ENCODE results near the gene SIRT5. TPM values are rescaled to one million over a fixed set of nuclear protein-coding genes. Genes with fewer than 3 reads are reported as not detected.

SIRT5 gene
- total and polyA plus RNA-seq, 8 donors = 9.0 to 18.2 (median 16.4) TPM

- Histone ChIP-seq H3K27ac (peak overlapping the region in 1 of 2 donors; percentile 48), H3K36me3 (peaks cover 0 to 16% of the 10 kb centered on the region in 2 donors), H3K9me3 (no peaks in the 10 kb centered on the region), H3K4me1 (peaks cover 0 to 35% of the 10 kb centered on the region in 2 donors), H3K4me3 (no peak overlapping the region), H3K27me3 (no peaks in the 10 kb centered on the region)
- DNase-seq (no peak), ATAC-seq (no peak)
- no peak for TF ChIP-seq CTCF (IDR thresholded peaks at IDR 0.05)
- intact Hi-C loops (cut with DNase I) = no loop called here
These were observed 5.5 kb downstream of the SIRT5 start for GRCh38 chr6:13579911-13580310.

- no peak for DNase-seq
- no peak for ATAC-seq
- no peak overlapping the region for H3K4me3 ChIP-seq
- no peaks in the 10 kb centered on the region for H3K27me3 ChIP-seq
- peaks cover 0 to 21% of the 10 kb centered on the region in 2 donors for H3K4me1 ChIP-seq
- no peak for TF ChIP-seq CTCF (IDR thresholded peaks at IDR 0.05)
- H3K27ac ChIP-seq = peak overlapping the region in 1 of 2 donors; percentile 48
- intact Hi-C loops (cut with DNase I) = no loop called here
- H3K36me3 ChIP-seq = peaks cover 0 to 23% of the 10 kb centered on the region in 2 donors
- no peaks in the 10 kb centered on the region for H3K9me3 ChIP-seq
These were observed 7.4 kb downstream of the SIRT5 start for GRCh38 chr6:13581700-13582229.

- Histone ChIP-seq H3K4me1 (peaks cover 0 to 2% of the 10 kb centered on the region in 2 donors), H3K9me3 (no peaks in the 10 kb centered on the region), H3K27me3 (no peaks in the 10 kb centered on the region), H3K4me3 (no peak overlapping the region), H3K27ac (no peak overlapping the region), H3K36me3 (peaks cover 0 to 54% of the 10 kb centered on the region in 2 donors)
- no peak for TF ChIP-seq CTCF (IDR thresholded peaks at IDR 0.05)
- intact Hi-C loops (cut with DNase I) = no loop called here
- DNase-seq (no peak), ATAC-seq (no peak)
These were observed 12.5 kb downstream of the SIRT5 start for GRCh38 chr6:13586603-13587542.

GRCh38 chr6:13589801-13590200 is 15.4 kb downstream of the SIRT5 start:
- H3K27me3 ChIP-seq = no peaks in the 10 kb centered on the region

More at GRCh38 chr6:13589801-13590200, 15.4 kb downstream of the SIRT5 start:
- Histone ChIP-seq H3K36me3 (peaks cover 2 to 70% of the 10 kb centered on the region in 2 donors), H3K27ac (no peak overlapping the region), H3K9me3 (no peaks in the 10 kb centered on the region), H3K4me1 (no peaks in the 10 kb centered on the region), H3K4me3 (no peak overlapping the region)
- ATAC-seq (no peak), DNase-seq (no peak)
- intact Hi-C loops (cut with DNase I) = no loop called here
- no peak for TF ChIP-seq CTCF (IDR thresholded peaks at IDR 0.05)

Data from left lung (tissue), 10 donors.